B cell (primary cell): ENCODE results near the gene SRRD. TPM values are rescaled to one million over a fixed set of nuclear protein-coding genes. Genes with fewer than 3 reads are reported as not detected.

ENCODE experiments used
- ATAC-seq: fragments of 200-7000 bp; cut with Tn5 transposase; one replicate; pipeline ENCODE4 v1.10.0; 2021; ENCODE audit warnings: low read depth, mild to moderate bottlenecking, moderate number of reproducible peaks, moderate library complexity
- CTCF ChIA-PET: fragments of 350-600 bp; sonication (Branson Sonifier 250); formaldehyde crosslinking; loops from one replicate; lab custom pipeline; 2021; ENCODE audit warnings: antibody characterized with exemption, inconsistent platforms; lab: Charles Lee
- POLR2A ChIA-PET: fragments of 350-600 bp; sonication (Branson Sonifier 250); formaldehyde crosslinking; loops from one replicate; lab custom pipeline; 2021; ENCODE audit warnings: antibody characterized with exemption; lab: Charles Lee
- DNase-seq: peaks from one replicate; pipeline ENCODE4 v3.0.0; 2013
- H2AFZ ChIP-seq: 2 replicates; pipeline ENCODE4 v1.6.1; 2012; ENCODE audit warnings: mild to moderate bottlenecking, low read depth, low read length; ENCODE audit not compliant: insufficient read depth, poor library complexity, severe bottlenecking
- H3K27ac ChIP-seq, 2 donors: 1 replicate in 1 of 2; 2 replicates in 1 of 2; pipeline ENCODE4 v1.5.1; 2012 to 2013; ENCODE audit warnings: low read length in 2 of 2, mild to moderate bottlenecking in 2 of 2, moderate library complexity in 1 of 2
- H3K27me3 ChIP-seq, 4 experiments: fragments of 200-600 bp in 1 of 4; sonication (generic) in 1 of 4; replicated peaks in 1 of 4; 1 replicate in 2 of 4; 2 replicates in 2 of 4; pipeline versions ENCODE4 v1.6.1 to v1.7.0; 2013 to 2016; ENCODE audit warnings: low read length in 3 of 4, mild to moderate bottlenecking in 2 of 4, mixed read lengths in 1 of 4, moderate library complexity in 1 of 4; ENCODE audit not compliant: insufficient read depth in 4 of 4, control insufficient read depth in 3 of 4; ENCODE audit errors: control extremely low read depth in 1 of 4
- H3K36me3 ChIP-seq, 2 experiments: replicated peaks in 1 of 2; 1 replicate in 1 of 2; 2 replicates in 1 of 2; pipeline versions ENCODE4 v1.6.1 to v1.7.1; 2013; ENCODE audit warnings: low read length in 1 of 2; ENCODE audit not compliant: insufficient read depth in 2 of 2, control insufficient read depth in 1 of 2; ENCODE audit errors: control extremely low read depth in 1 of 2, extremely low read depth in 1 of 2
- H3K4me1 ChIP-seq, 2 donors: fragments of 200-600 bp in 1 of 2; sonication (generic) in 1 of 2; 1 replicate in 1 of 2; 2 replicates in 1 of 2; pipeline versions ENCODE4 v1.5.1 to v1.6.1; 2013 to 2017; ENCODE audit warnings: low read length in 2 of 2; ENCODE audit not compliant: control insufficient read depth in 2 of 2, insufficient read depth in 2 of 2
- H3K4me2 ChIP-seq: replicated peaks from 2 replicates; pipeline ENCODE3; 2012; ENCODE audit warnings: mild to moderate bottlenecking, low read depth, low read length; ENCODE audit not compliant: poor library complexity, severe bottlenecking
- H3K4me3 ChIP-seq, 5 experiments: fragments of 200-600 bp in 1 of 5; sonication (generic) in 1 of 5; 1 replicate in 3 of 5; 2 replicates in 2 of 5; pipeline versions ENCODE4 v1.5.1 to v1.7.0; 2011 to 2016; ENCODE audit warnings: low read length in 4 of 5, mild to moderate bottlenecking in 4 of 5, low read depth in 2 of 5, control low read depth in 1 of 5, moderate library complexity in 1 of 5; ENCODE audit not compliant: insufficient read depth in 1 of 5; ENCODE audit errors: control extremely low read depth in 1 of 5, extremely low read depth in 1 of 5
- H3K79me2 ChIP-seq: fragments of 200-600 bp; sonication (generic); one replicate; pipeline ENCODE4 v1.6.0; 2016; ENCODE audit warnings: low read length; ENCODE audit not compliant: control insufficient read depth, insufficient read depth
- H3K9ac ChIP-seq: fragments of 200-600 bp; sonication (generic); 2 replicates; pipeline ENCODE4 v1.6.1; 2017; ENCODE audit warnings: mild to moderate bottlenecking, low read length, moderate library complexity
- H3K9me3 ChIP-seq, 3 donors: one replicate each; pipeline versions ENCODE4 v1.6.1 to v1.7.1; 2013; ENCODE audit warnings: low read length in 2 of 3; ENCODE audit not compliant: control insufficient read depth in 2 of 3, insufficient read depth in 1 of 3; ENCODE audit errors: control extremely low read depth in 1 of 3
- H4K20me1 ChIP-seq: 2 replicates; pipeline ENCODE4 v1.6.0; 2012; ENCODE audit warnings: mild to moderate bottlenecking, low read length; ENCODE audit not compliant: insufficient read depth, control insufficient read depth, poor library complexity, severe bottlenecking
- H3K27ac Mint-ChIP-seq: one replicate; pipeline ENCODE4 v1.8.0; 2021; ENCODE audit warnings: mixed read lengths
- H3K27me3 Mint-ChIP-seq: one replicate; pipeline ENCODE4 v1.8.0; 2021; ENCODE audit warnings: mixed read lengths
- H3K4me1 Mint-ChIP-seq: one replicate; pipeline ENCODE4 v1.8.0; 2021; ENCODE audit warnings: mixed read lengths
- H3K4me3 Mint-ChIP-seq: one replicate; pipeline ENCODE4 v1.8.0; 2021; ENCODE audit warnings: mixed read lengths
- H3K9me3 Mint-ChIP-seq: one replicate; pipeline ENCODE4 v1.8.0; 2022; ENCODE audit warnings: mixed read lengths; ENCODE audit not compliant: insufficient read depth
- EZH2 ChIP-seq: IDR thresholded peaks from 2 replicates; pipeline ENCODE4 v1.6.1; 2012; ENCODE audit warnings: borderline replicate concordance, low read depth, mild to moderate bottlenecking, moderate library complexity, low read length; ENCODE audit not compliant: insufficient read depth, poor library complexity, severe bottlenecking
- WGBS: methylation state at CpG from one replicate; pipeline ENCODE4 v1.1.5; 2013; ENCODE audit warnings: missing lambda C conversion rate; ENCODE audit not compliant: insufficient coverage; 5-methylcytosine and 5-hydroxymethylcytosine counted together
- intact Hi-C: fragments of 100-400 bp; cut with micrococcal nuclease; formaldehyde crosslinking; loops from one replicate; pipeline ENCODE4 v1.10.0; 2022
- polyA plus RNA-seq: library from polyadenylated mRNA; depleted of rRNA; stranded (reverse); fragments of >200 nt; gene quantifications from 2 replicates; pipeline ENCODE4 v1.2.3, GENCODE V29; 2012
- total RNA-seq, 2 donors: library from RNA; stranded (reverse); fragments of 120-200 nt in 1 of 2; gene quantifications; 1 replicate in 1 of 2; 2 replicates in 1 of 2; pipeline versions ENCODE4 v1.2.3 to v1.2.4, GENCODE V29; 2013 to 2022
- TF ChIP-seq, protein P1 (sequence below): fragments of 200-600 bp; IDR thresholded peaks from one replicate; pipeline ENCODE4 v1.8.0; 2022; ENCODE audit warnings: antibody characterized with exemption, mild to moderate bottlenecking

The SRRD gene
- total and polyA plus RNA-seq, 2 donors (not counting 1 experiment from before 2014, with no cell fraction given): 7.8 to 19.2 TPM

DNA sequence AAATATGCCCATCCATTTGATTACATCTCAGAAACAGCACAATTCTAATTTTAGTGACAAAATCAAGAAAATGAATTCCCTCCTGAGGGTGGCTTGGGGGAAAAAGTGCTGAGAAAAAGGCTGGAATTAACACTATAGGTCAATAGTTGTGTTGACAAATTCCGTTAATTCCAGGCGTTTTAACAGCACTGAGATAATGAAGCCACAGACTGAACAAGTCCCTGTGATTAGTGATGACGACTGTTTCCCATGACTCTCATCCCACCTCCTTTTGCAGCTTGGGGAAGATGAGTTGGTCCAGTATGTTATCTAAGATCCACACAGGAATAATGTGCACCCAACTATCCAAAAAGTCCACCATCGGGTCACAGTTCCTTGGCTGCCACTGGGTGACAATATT is 12.8 kb downstream of the SRRD start:
- peaks cover 9% of the 10 kb centered on the region for H3K79me2 ChIP-seq
- no peaks in the 10 kb centered on the region for H3K4me1 Mint-ChIP-seq
- no peaks in the 10 kb centered on the region for H3K27me3 ChIP-seq
- ChIA-PET CTCF (no interaction called here), POLR2A (no interaction called here)
- H4K20me1 ChIP-seq: peaks cover 13% of the 10 kb centered on the region
- no peaks in the 10 kb centered on the region for H3K27me3 Mint-ChIP-seq
- intact Hi-C loops: no loop called here
- no peak overlapping the region for H2AFZ ChIP-seq
- no peak overlapping the region for H3K4me2 ChIP-seq
- TF ChIP-seq, protein P1, sequence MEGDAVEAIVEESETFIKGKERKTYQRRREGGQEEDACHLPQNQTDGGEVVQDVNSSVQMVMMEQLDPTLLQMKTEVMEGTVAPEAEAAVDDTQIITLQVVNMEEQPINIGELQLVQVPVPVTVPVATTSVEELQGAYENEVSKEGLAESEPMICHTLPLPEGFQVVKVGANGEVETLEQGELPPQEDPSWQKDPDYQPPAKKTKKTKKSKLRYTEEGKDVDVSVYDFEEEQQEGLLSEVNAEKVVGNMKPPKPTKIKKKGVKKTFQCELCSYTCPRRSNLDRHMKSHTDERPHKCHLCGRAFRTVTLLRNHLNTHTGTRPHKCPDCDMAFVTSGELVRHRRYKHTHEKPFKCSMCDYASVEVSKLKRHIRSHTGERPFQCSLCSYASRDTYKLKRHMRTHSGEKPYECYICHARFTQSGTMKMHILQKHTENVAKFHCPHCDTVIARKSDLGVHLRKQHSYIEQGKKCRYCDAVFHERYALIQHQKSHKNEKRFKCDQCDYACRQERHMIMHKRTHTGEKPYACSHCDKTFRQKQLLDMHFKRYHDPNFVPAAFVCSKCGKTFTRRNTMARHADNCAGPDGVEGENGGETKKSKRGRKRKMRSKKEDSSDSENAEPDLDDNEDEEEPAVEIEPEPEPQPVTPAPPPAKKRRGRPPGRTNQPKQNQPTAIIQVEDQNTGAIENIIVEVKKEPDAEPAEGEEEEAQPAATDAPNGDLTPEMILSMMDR: no peak
- TF ChIP-seq EZH2: no peak
- 100% methylated on average over 2 of the region's 4 CpGs for WGBS
- H3K4me3 ChIP-seq: no peak overlapping the region
- DNase-seq: no peak
- no peak overlapping the region for H3K4me3 Mint-ChIP-seq
- no peak overlapping the region for H3K27ac ChIP-seq
- no peak overlapping the region for H3K27ac Mint-ChIP-seq
- ATAC-seq: no peak
- H3K9me3 Mint-ChIP-seq: no peaks in the 10 kb centered on the region
- H3K9me3 ChIP-seq: no peaks in the 10 kb centered on the region
- peaks cover 5 to 79% of the 10 kb centered on the region in 2 experiments for H3K36me3 ChIP-seq
- H3K4me1 ChIP-seq: no peaks in the 10 kb centered on the region
- H3K9ac ChIP-seq: no peak overlapping the region

DNA sequence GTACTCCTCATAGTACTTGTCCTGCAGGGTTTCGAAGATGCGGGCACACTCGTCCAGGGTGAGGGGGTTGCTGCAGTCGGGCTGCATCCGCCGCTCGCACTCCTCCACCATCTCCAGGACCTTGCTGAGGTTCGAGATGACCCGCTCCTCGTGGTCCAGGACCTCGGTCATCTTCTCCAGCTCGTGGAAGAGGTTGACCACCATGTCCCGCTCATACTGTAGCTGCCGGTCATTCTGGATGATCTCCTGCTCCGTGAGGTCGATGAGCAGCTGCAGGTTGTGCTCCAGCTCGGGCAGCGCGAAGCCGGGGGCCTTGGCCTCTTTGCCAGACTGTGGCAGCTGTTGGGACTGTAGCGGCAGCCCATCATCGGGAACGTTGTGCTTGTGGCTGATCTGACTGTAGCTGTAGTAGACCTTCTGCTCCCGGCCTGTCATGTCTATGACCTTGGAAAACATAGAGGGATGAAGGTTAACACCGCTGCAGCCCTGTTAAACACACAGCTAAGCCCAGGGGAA is 15.6 kb downstream of the SRRD start:
- H3K27ac Mint-ChIP-seq: no peak overlapping the region
- DNase-seq: no peak
- CTCF ChIA-PET: interaction anchor here (1.2 to 1.5 kb wide), 2 partner anchors 14 to 36 kb away, joined by 3 to 4 read pairs; no protein-coding TSS in a partner anchor

More for the DNA sequence above, 15.6 kb downstream of the SRRD start:
- Mint-ChIP-seq H3K4me3 (no peak overlapping the region), H3K9me3 (no peaks in the 10 kb centered on the region), H3K27me3 (no peaks in the 10 kb centered on the region), H3K4me1 (peaks cover 16% of the 10 kb centered on the region)
- WGBS: 94% methylated on average over 25 of the region's 25 CpGs
- Histone ChIP-seq H4K20me1 (peaks cover 13% of the 10 kb centered on the region), H3K27ac (no peak overlapping the region), H3K36me3 (peaks cover 6 to 79% of the 10 kb centered on the region in 2 experiments), H3K4me1 (peaks cover 13 to 14% of the 10 kb centered on the region in 2 donors), H3K27me3 (no peaks in the 10 kb centered on the region), H3K9ac (no peak overlapping the region), H3K4me2 (no peak overlapping the region), H3K4me3 (no peak overlapping the region), H3K9me3 (no peaks in the 10 kb centered on the region), H2AFZ (no peak overlapping the region), H3K79me2 (peaks cover 20% of the 10 kb centered on the region)
- TF ChIP-seq, protein P1: no peak
- ATAC-seq: no peak
- POLR2A ChIA-PET: no interaction called here
- intact Hi-C loops: no loop called here
